ENCODE results near the gene ASB1. TPM values are rescaled to one million over a fixed set of nuclear protein-coding genes. Genes with fewer than 3 reads are reported as not detected.

Gene ASB1
- total RNA-seq, 1 experiment from 2014 or later, result 46.0 TPM

DNA sequence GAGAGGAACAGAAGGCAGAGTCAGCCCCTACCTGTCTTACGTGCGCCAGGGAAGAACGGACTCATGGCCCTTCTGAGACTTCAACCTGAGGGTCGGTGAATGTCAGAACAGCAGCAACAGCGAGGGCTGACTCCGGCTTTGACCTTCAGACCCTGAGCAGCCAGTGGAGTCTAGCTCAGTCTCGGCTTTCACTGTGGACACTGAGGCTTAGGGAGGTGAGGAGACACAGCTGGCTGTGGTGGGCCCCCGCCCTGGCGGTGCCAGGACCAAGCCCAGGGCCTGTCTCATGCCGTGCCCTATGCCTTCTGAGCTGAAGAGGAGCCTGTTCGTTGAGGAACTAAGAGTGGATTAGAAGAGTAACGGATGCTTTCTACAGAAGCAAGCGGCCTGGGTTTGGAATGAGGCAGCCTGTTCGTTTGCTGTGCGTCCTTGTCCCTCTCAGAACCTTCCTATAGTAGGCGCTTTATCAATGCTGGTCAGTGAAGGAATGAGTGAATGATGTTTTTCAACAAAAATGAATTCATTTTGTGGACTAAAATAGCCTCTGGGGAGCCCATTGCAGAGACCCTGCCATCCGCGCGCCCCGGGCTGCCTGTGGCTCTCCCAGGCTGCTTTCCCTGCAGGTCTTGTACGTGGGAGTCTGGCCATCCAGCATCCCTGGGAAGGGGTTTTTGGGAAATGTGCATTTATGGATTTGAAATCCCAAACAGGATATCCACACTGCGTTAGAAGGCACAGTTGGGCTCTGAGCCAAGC is 38.9 kb downstream of the ASB1 start:
- Histone ChIP-seq H3K9ac (ENCODE audit: extremely low read depth, insufficient read length, low read length) (no peak overlapping the region), H3K23me2 (ENCODE audit: insufficient read length, low read depth, low read length, poor library complexity, severe bottlenecking) (no peaks in the 10 kb centered on the region), H3K4me1 (ENCODE audit: insufficient read depth, low read length) (no peaks in the 10 kb centered on the region), H3K79me1 (ENCODE audit: insufficient read depth, low read depth, low read length, poor library complexity, severe bottlenecking) (no peaks in the 10 kb centered on the region), H3K4ac (ENCODE audit: low read depth, low read length) (no peak overlapping the region), H3K79me2 (ENCODE audit: insufficient read depth, low read length) (no peaks in the 10 kb centered on the region), H3T11ph (ENCODE audit: low read length) (no peak overlapping the region), H3K18ac (ENCODE audit: insufficient read length, low read depth, low read length) (no peak overlapping the region), H2AK5ac (ENCODE audit: insufficient read length, low read length) (no peak overlapping the region), H4K5ac (ENCODE audit: insufficient read length, low read depth, low read length) (no peak overlapping the region), H2BK12ac (ENCODE audit: insufficient read length, low read depth, low read length) (no peak overlapping the region), H3K9me3 (ENCODE audit: control insufficient read depth, low read depth, low read length) (no peaks in the 10 kb centered on the region), H4K91ac (ENCODE audit: insufficient read length, low read depth, low read length) (no peak overlapping the region), H3K27me3 (ENCODE audit: insufficient read depth, low read length) (no peaks in the 10 kb centered on the region), H3K56ac (ENCODE audit: insufficient read length, low read depth, low read length) (no peak overlapping the region), H3K27ac (ENCODE audit: insufficient read length, low read depth, low read length) (no peak overlapping the region), H2BK120ac (ENCODE audit: low read depth, low read length, poor library complexity, severe bottlenecking) (no peak overlapping the region), H4K8ac (replicated peaks; ENCODE audit: insufficient read length, low read depth, low read length) (no peak overlapping the region), H4K20me1 (ENCODE audit: control insufficient read depth, insufficient read depth, insufficient read length) (no peaks in the 10 kb centered on the region), H2BK5ac (ENCODE audit: insufficient read length, low read length) (no peak overlapping the region), H2BK20ac (ENCODE audit: low read depth, low read length, poor library complexity, severe bottlenecking) (no peak overlapping the region), H3K14ac (ENCODE audit: insufficient read depth, low read length) (no peak overlapping the region), H2AFZ (ENCODE audit: low read length) (no peak overlapping the region), H3K23ac (ENCODE audit: insufficient read length, low read depth, low read length) (no peak overlapping the region), H2BK15ac (ENCODE audit: low read depth, low read length) (no peak overlapping the region), H3K4me2 (ENCODE audit: insufficient read depth, insufficient read length, low read length) (no peak overlapping the region)
- no CpG with 5 or more reads among the region's 22 CpGs for WGBS (ENCODE audit: extremely low coverage, insufficient read length, low lambda C conversion rate)
- DNase-seq, result no peak
- Mint-ChIP-seq H3K4me3 (no peak overlapping the region), H3K27ac (peak overlapping the region in 1 of 3 experiments; percentile 18; a peak in 2 of 7 replicates), H3K36me3 (ENCODE audit: insufficient read depth in 1 of 3, low read depth in 3 of 3) (peaks cover 0 to 6% (median 5%) of the 10 kb centered on the region in 3 experiments; a peak in 6 of 7 replicates), H3K4me1 (peaks cover 0 to 6% of the 10 kb centered on the region in 2 experiments; a peak in 1 of 4 replicates), H3K27me3 (ENCODE audit: low read depth) (no peaks in the 10 kb centered on the region), H3K9me3 (peaks cover 9 to 12% of the 10 kb centered on the region in 2 experiments; a peak in 4 of 5 replicates)
- TF ChIP-seq, protein P1, sequence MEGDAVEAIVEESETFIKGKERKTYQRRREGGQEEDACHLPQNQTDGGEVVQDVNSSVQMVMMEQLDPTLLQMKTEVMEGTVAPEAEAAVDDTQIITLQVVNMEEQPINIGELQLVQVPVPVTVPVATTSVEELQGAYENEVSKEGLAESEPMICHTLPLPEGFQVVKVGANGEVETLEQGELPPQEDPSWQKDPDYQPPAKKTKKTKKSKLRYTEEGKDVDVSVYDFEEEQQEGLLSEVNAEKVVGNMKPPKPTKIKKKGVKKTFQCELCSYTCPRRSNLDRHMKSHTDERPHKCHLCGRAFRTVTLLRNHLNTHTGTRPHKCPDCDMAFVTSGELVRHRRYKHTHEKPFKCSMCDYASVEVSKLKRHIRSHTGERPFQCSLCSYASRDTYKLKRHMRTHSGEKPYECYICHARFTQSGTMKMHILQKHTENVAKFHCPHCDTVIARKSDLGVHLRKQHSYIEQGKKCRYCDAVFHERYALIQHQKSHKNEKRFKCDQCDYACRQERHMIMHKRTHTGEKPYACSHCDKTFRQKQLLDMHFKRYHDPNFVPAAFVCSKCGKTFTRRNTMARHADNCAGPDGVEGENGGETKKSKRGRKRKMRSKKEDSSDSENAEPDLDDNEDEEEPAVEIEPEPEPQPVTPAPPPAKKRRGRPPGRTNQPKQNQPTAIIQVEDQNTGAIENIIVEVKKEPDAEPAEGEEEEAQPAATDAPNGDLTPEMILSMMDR (conservative IDR thresholded peaks at IDR 0.05), result no peak
